ENCODE measurements around the gene XIRP2.

Gene XIRP2, protein sequence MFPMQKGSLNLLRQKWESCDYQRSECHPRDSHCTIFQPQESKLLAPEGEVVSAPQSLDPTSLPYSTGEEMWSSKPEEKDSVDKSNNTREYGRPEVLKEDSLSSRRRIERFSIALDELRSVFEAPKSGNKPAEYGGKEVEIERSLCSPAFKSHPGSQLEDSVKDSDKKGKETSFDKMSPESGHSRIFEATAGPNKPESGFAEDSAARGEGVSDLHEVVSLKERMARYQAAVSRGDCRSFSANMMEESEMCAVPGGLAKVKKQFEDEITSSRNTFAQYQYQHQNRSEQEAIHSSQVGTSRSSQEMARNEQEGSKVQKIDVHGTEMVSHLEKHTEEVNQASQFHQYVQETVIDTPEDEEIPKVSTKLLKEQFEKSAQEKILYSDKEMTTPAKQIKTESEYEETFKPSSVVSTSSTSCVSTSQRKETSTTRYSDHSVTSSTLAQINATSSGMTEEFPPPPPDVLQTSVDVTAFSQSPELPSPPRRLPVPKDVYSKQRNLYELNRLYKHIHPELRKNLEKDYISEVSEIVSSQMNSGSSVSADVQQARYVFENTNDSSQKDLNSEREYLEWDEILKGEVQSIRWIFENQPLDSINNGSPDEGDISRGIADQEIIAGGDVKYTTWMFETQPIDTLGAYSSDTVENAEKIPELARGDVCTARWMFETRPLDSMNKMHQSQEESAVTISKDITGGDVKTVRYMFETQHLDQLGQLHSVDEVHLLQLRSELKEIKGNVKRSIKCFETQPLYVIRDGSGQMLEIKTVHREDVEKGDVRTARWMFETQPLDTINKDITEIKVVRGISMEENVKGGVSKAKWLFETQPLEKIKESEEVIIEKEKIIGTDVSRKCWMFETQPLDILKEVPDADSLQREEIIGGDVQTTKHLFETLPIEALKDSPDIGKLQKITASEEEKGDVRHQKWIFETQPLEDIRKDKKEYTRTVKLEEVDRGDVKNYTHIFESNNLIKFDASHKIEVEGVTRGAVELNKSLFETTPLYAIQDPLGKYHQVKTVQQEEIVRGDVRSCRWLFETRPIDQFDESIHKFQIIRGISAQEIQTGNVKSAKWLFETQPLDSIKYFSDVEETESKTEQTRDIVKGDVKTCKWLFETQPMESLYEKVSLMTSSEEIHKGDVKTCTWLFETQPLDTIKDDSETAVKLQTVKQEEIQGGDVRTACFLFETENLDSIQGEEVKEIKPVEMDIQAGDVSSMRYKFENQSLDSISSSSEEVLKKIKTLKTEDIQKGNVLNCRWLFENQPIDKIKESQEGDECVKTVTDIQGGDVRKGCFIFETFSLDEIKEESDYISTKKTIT (N-terminal part only)

DNA sequence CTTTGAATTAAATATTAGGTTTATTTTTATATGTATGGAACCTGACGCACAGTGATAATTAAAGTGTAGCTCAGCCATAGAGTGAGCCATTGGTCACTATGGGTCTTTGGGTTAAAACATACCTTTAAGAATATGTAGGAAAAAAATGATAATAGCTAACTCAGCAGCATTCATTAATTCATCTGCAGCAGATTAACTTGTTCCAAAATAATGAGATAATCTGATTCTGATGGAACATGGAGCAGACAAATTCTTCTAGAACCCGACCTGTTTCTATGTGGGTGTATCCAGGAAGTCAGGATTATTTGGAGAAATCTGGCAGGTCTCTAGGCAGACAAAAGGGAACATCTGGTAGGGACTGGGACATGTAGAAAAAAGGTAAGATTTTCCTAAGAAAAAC lies at the start of gene XIRP2:
Gene XIRP2 (plus strand): TSS at position 301 of the 400 bp plus-strand sequence. CDS start 15,003 bp downstream, outside the sequence.
- no peak for DNase-seq

DNA sequence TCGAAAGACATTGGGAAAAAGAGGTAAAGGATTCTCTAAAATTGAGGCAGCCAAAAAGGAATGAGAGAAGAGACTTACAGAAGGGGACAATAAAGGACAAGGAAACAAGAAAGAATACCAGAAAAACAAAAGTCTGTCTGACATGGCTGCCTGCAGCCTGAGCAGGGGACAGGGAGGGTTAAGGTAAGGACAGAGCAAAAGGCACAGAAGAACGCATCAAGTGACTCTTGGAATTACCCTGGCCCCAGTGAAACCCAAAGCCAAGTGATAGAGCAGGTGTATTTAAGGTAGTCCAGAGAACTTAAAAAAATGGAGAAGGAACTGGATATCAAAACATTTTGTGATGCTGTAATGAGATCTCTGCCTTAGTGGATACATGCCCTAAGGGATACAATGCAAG lies 47.1 kb upstream of the XIRP2 start:
- DNase-seq: no peak

DNA sequence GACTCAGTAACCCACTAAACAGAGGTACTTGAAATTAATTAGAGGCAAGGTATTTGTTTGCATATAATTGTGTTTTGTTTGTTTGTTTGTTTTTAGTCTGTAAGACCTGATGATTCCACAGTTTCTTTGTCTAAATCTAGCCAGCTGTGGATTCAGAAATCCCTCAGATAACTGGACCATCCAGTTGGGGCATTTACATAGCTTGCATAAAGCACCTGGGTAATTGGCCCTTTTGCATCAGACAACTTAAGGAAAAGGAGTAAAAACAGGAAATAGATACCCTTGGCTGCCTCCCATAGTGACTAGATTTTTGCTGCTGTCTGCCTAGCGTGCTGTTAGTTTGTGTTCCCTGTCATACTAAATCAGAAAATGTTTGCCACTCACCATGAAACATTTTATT lies 46.6 kb upstream of the XIRP2 start:
- DNase-seq: no peak

DNA sequence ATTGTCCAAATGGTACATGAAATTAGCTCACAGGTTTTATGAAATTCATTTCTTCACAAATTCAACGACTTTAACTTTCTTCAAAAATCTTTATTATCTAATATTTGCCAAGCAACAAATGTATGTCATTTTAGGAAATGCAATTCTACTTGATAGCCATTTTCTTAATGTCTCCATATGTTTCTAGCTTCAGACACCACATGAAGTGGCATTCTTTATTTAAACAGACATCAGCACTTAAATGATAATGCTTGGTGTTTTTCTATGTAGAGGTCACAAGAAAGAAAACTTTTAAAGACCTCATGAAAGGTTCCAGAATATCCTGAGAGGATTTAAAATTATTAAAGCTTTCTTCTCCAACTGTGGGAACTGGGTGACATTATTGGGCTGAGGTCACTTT lies 44.2 kb upstream of the XIRP2 start:
- DNase-seq: no peak

DNA sequence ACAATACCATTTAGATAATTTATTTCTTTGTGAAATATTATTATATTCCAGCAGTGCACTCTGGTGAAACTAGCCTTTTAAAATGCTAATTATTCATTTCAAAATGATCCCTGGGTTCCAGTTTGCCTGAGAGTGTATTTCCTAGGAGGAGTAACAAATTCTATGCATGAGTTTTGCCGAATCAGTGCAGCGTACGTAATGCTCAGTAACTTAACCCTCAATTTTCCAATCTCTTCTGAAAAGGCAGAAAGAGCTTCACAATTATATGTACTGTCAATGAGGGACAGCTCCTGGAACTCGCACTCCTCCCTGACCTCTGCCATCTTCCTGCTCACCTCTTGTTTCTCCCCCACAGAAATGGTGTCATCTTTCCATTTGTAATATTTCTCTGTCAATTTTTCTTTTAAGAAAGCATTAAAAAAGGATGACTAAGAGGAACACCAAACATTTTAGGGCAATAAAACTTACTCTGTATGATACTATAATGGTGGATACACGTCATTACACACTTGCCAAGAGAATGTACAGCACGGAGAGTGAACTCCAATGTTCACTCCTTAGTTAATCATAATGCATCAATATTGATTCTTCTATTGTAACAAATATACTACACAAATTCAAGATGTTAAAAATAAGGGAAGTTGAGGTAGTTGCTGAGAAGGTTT lies 25.7 kb upstream of the XIRP2 start:
- DNase-seq: no peak

DNA sequence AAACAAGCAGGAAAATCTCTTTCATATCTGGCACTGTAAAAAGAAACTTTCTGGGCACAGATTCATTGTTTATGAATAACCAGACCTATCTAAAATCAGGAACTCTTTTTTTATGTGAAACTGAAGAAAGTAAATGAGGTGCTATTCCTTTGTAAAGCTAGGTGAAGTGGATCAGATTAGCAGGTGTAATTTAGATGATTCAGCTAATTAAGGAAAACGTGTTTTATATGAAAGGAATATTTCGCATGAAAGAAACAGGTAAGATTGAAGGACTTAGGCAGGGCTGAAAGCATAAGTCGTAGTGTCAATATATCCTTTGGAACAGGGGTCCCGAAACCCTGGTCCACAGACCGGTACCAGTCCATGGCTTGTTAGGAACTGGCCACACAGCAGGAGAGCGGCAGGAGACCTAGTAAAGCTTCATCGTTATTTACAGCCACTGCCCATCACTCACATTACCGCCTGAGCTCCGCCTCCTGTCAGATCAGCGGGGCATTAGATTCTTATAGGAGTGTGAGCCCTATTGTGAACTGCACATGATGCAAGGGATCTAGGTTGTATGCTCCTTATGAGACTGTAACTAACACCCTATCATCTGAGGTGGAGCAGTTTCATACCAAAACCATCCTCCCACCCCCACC lies 20.3 kb upstream of the XIRP2 start:
- DNase-seq: no peak

DNA sequence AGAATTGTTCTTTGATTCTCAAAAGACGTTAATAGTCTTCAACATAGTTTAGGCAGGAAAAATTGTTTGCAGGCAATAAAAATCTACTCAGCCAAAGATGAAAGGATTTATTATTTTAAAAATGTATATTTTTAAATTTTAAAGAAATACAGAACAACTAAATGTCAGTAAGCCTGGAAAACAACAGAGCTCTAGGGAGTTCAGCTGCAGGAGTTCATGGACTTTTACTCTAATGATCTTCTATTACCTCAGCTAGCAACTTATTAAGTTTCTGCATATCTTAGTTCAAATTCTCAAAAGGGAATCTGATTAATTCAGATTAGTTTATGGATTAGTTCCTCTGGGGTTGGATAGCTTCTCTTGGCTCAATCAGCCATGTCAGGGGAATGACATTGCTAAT lies 17.9 kb upstream of the XIRP2 start:
- no peak for DNase-seq

DNA sequence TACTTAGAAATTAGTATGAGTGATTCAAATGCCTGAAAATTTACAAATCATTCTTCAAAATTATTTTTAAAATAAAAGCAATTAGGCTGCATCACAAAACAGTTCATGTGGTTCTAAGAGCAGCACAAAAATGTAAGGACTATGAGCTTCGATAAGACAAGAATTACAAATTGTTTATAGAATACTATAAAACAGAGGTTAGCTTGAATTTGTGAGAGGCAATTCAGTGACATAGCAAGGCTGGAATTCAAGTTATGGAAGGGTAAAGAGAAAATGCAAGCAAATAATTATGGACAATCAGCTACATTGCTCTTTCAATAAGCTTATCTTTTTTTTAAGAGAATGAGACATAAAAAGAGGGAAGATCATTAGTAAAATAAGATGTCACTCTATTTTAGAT lies 7.1 kb upstream of the XIRP2 start:
- DNase-seq: no peak

DNA sequence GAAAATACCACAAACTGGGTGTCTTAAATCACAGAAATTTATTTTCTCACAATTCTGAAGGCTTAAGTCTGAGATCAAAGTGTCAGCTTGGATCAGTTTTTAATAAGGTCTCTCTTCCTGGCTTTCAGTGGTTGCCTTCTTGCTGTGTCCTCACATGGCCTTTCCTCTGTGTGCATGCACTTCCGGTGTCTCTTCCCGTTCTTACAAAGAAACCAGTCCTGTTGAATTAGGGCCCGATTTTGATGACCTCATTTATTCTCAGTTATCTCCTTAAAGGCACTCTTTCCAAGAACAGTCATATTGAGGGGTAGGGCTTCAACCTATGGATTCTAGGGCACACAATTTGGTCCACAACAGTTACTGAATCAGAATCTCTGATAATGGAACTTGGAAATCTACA lies 5.4 kb upstream of the XIRP2 start:
- no peak for DNase-seq

DNA sequence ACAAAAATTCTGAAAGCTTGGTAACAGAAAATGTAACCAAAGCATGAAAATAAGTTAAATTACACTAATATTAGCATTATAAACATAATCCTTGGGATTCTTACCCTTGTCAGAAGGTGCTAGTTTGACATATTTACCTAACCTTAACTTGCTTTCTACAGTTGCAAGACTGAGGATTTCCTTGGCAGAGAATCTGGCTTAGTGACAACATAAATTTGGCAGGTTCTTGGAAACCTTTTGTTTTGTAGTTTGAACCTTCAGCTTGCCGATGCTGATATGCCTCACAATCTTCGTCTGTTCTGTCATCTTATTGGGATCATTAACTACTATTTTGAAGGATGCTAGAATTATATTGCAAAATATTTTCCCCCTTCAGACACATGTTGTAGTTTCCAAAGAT lies 3.4 kb downstream of the XIRP2 start:
- DNase-seq: no peak

DNA sequence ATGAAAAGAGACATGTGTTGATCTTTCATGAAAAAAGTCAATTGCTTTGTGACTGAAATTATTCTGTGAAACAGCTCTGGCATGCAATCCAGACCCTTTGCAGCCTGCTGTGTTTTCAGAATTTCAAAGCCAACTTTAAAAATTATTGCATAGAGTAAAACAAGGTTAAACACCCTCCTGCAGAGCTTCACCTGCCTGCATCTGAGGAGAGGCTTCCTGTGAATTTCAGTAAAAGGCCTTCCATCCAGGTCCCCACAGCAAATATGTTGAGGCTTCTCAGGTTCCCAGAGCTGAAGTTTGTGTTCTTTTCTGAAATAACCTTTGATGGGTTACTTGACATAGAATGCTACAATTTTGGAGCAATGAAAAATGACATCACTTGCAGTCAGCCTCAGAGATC lies 4.1 kb downstream of the XIRP2 start:
- no peak for DNase-seq

DNA sequence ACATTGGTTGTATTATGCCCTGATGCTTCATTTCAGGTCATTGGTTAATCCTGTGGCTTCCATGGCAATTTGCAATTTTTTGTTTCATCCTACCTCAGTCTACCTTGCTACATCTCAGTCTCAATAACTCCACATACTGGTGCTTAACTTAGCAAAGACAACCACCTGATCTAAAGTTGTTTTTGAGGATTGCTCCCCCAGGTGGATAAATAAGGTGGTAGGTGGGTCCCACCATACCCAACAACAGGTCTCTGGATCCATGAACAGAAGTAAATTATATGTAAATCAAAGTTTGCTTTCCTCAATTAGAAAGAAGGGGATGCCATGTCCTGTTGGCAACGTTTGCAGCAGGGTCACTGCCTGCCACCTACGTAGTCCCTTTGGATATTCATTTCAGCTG lies 7.0 kb downstream of the XIRP2 start:
- DNase-seq: no peak

DNA sequence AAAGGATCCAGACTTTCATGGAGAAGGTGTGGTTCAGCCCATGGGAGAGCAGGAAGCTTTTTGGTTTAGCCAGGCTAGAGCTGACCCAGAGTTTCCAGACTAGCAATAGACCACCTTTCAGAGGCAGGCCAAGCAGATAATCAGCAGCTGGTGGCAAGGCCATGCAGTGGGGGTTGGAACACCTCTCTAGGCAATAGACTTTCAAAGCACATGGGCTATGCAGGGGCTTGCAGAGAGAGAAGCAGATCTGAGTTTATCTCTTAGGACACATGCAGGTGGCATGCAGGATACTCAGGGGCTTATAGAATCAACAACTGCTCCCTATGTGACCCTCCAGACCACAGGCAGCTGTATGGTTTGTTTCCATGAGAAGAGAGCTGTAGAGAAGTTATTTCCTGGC lies 9.4 kb downstream of the XIRP2 start:
- no peak for DNase-seq

DNA sequence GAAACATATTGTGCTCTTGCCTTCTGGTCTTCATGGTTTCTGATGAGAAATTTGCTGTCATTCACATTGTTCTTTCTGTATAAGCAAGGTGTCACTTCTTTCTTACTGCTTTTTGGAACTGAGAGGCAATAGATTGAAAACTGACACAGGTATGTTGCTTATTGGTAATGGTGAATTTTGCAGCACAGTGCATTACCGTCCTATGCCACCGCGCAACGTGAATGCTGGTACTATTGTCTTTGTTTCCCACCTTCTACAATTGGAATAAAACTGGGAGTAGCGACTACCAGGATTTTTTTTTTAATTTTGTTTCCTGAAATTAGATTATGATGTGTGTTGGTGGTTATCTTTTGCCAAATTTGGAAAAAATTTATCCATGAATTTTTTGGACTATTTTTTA lies 11.4 kb downstream of the XIRP2 start:
- no peak for DNase-seq

DNA sequence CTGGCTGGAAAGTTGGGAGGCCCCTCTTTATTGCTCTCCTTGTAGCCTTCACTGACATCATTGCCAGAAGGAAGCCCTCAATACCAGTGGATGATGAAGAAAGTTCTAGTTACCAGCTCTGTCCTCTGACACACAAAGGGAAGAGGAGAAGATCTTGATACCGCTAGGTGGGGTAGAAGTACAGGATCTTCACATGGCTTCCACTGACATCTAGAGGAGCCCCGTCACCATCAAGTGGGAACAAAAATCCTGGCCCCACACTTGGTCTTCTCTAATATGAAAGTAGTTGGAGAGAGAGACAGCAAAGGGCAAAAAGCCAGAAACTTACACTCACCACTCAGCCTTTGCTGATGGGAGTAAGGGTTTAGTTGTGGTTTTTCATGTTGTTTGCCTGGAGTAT lies 12.4 kb downstream of the XIRP2 start:
- DNase-seq: no peak

DNA sequence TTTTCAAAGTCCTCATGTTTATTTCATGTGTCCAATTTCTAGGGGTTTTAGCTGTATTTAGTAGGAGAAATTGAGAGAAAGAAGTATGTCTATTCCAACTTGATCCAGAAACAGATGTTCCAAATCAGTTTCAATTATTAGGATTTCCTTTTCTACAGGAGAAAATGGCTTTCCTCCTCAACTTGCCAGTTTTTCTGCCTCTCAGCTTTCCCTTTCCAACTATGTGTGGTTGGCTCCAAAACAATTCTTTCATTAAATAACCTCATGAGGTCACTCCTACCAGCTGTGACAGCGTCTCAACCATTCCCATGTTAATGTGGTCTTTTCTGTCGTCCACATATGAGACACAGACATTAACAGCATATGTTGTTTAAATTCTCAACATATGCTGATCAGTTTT lies 13.1 kb downstream of the XIRP2 start:
- no peak for DNase-seq

DNA sequence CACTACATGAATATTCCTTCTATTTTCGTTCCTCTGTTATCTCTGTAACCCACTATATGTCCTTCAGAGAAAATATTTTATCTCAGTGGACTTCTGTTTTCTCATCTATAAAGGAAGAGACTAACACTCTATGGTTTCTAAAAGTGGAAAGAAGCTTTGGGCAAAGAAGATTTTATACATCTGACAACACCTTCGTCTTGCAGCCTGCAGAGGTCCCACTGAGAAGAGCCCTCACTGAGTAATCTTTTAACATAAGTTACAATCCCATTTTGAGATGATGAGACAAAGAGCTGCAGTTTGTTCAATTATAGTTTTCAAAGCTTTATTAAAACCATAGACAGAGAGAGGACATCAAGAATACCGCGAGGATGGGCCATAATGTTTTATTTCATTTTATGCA lies 28.7 kb downstream of the XIRP2 start:
- DNase-seq: no peak

DNA sequence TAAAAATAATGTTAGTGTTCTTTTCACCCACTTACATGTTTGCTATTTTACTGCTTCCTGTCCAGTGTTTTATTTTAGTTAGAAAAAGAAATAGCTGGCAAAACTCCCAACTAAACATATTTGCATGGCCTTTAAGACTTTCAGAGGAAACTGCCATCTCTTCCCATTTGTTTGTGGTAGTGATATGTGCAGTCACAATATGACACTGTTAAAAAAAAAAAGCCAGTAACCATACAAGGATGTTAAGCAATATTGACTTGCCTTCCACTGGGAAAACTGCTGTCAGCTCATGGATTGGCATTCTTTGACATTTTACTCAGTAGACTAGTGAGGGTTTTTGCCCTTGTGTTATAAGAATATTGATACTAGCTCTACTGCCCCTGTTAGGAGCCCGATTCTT lies 29.1 kb downstream of the XIRP2 start:
- DNase-seq: no peak

DNA sequence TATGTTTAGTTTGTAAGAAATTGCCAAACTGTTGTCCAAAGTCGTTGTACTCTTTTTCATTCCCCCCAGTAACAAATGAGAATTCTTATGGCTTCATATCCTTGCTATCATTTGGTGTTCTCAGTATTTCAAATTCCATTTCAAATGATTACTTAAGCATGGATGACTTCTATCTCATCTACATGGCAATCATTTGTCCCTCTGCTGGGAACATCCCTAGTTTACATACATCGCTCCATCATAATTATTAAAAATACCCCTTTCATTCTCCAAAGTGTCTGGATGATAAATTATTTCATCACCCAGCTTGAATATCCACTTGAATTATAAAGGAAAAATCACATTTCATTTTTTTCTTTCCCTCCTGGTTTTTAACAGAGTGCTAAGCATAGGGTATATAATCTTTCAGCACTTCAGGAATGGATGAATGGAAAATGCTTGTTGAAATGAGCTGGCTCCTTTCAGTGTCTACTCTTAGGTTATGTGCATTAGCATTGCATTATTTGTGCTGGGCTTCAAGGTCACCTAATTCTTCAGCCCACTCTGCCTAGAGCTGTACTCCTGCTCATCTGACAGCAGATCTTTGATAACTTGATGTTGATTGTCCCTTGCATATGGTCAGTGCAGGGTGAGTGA lies 33.1 kb downstream of the XIRP2 start:
- DNase-seq: no peak

DNA sequence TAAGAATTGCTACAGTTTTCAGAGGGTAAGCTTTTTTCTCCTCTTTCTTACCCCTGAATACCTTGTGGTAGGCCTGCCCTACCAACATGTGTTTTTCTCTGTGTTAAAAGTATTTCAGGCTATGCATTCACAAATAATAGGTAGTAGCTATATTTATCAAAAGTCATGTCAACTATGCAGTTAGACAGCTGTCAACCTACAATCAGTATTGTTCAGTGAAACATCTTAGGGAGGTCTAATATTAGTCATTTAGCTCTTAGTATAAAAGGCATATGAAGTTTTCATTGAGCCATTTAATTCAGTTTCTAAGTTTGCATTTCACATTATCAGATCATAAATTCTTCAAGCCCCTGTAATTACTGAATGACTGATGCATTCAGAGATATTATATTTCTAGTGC lies 36.7 kb downstream of the XIRP2 start:
- DNase-seq: no peak

DNA sequence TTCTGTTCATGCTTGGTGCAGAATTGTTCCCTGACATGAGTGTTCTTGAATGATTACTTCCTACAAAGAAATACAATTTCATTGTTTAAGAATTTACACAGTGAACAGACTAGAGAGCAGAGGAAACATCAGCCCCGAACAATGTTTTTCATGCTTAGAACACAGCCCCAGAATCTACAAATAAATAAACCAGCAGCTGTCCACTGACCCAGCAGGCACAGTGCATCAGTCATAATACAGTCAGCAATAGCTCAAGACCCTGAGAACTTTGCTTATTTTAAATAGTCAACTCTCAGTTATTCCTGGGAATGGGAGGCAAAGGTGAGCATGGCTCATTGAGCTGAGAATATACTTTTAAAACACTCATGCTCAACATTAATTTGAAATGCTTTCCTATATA lies 38.4 kb downstream of the XIRP2 start:
- no peak for DNase-seq

DNA sequence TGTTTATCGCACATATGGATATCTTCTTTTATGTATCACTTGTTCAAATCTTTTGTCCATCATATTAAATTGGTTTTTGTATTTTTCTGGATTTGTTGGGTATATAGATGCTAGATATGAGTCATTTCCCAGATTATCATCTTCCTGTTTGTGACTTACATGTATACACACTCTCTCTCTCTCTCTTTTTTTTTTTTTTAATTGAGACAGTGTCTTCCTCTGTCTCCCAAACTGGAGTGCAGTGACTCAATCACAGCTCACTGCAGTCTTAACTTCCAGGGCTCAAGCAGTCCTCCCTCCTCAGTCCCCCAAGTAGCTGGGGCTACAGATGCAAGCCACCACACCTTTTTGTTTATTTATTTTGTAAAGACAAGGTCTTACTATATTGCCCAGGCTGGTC lies 43.8 kb downstream of the XIRP2 start:
- DNase-seq: no peak
